OCI-LY3 (cell line): ENCODE data around the gene ARSD.

Experiments used
- H2AFZ ChIP-seq: fragments of 200-600, 300-600 bp; shearing (Covaris generic); 2 replicates; pipeline ENCODE4 v1.6.0; 2014; ENCODE audit warnings: antibody characterized with exemption, low read depth, low read length
- H3K27ac ChIP-seq: fragments of 200-600, 300-600 bp; sonication (generic); 2 replicates; pipeline ENCODE4 v1.5.1; 2014; ENCODE audit warnings: mild to moderate bottlenecking, low read length, moderate library complexity, mixed read lengths
- H3K27me3 ChIP-seq: fragments of 200-600, 300-600 bp; sonication (generic); 2 replicates; pipeline ENCODE4 v1.6.1; 2014; ENCODE audit warnings: low read depth, low read length, mixed read lengths
- H3K36me3 ChIP-seq: fragments of 200-600, 300-600 bp; sonication (generic); replicated peaks from 2 replicates; pipeline ENCODE3; 2014; ENCODE audit warnings: low read depth, low read length, mixed read lengths
- H3K4me1 ChIP-seq: fragments of 300-600, 200-600 bp; sonication (generic); 2 replicates; pipeline ENCODE4 v1.6.1; 2014; ENCODE audit warnings: low read length, mixed read lengths
- H3K4me2 ChIP-seq: fragments of 200-600, 300-600 bp; sonication (generic); 2 replicates; pipeline ENCODE4 v1.6.1; 2014; ENCODE audit warnings: low read length, mixed read lengths
- H3K4me3 ChIP-seq: fragments of 300-600, 200-600 bp; sonication (generic); 2 replicates; pipeline ENCODE4 v1.5.1; 2014; ENCODE audit warnings: antibody characterized with exemption, mild to moderate bottlenecking, low read length, moderate library complexity
- H3K79me2 ChIP-seq: fragments of 300-600, 200-600 bp; shearing (Covaris generic); 2 replicates; pipeline ENCODE4 v1.6.1; 2014; ENCODE audit warnings: mild to moderate bottlenecking, low read length, mixed read lengths
- H3K9ac ChIP-seq: fragments of 300-600, 200-600 bp; shearing (Covaris generic); 2 replicates; pipeline ENCODE4 v1.6.0; 2014; ENCODE audit warnings: mild to moderate bottlenecking, low read length, moderate library complexity
- H3K9me3 ChIP-seq: fragments of 200-600, 300-600 bp; shearing (Covaris generic); 2 replicates; pipeline ENCODE4 v1.6.1; 2014; ENCODE audit warnings: low read length, mixed read lengths; ENCODE audit not compliant: insufficient read depth
- H4K20me1 ChIP-seq: fragments of 200-600, 300-600 bp; sonication (generic); 2 replicates; pipeline ENCODE4 v1.6.1; 2016; ENCODE audit warnings: low read length, mixed read lengths; ENCODE audit not compliant: insufficient read depth
- CTCF ChIP-seq: fragments of 200-600, 300-600 bp; sonication (generic); IDR thresholded peaks from 2 replicates; pipeline ENCODE4 v1.5.1; 2014; ENCODE audit warnings: antibody characterized with exemption, low read length, low read depth
- EZH2phosphoT487 ChIP-seq: fragments of 200-600 bp; shearing (Covaris generic); IDR thresholded peaks from 2 replicates; pipeline ENCODE4 v1.6.1; 2018; ENCODE audit warnings: antibody characterized with exemption, mixed run types, low read depth

ARSD gene

GRCh38 chrX:2910109-2910508 lies 19.0 kb downstream of the ARSD start:
- Histone ChIP-seq H3K4me3 (no peak overlapping the region), H3K4me2 (no peak overlapping the region), H3K79me2 (no peaks in the 10 kb centered on the region), H3K4me1 (no peaks in the 10 kb centered on the region), H3K9ac (no peak overlapping the region), H4K20me1 (no peaks in the 10 kb centered on the region), H2AFZ (no peak overlapping the region), H3K27me3 (no peaks in the 10 kb centered on the region), H3K27ac (no peak overlapping the region), H3K36me3 (no peaks in the 10 kb centered on the region), H3K9me3 (no peaks in the 10 kb centered on the region)
- TF ChIP-seq EZH2phosphoT487 (no peak), CTCF (no peak)

- Histone ChIP-seq H3K9me3 (no peaks in the 10 kb centered on the region), H4K20me1 (no peaks in the 10 kb centered on the region), H3K4me2 (no peak overlapping the region), H3K4me1 (no peaks in the 10 kb centered on the region), H3K36me3 (no peaks in the 10 kb centered on the region), H2AFZ (no peak overlapping the region), H3K4me3 (no peak overlapping the region), H3K79me2 (no peaks in the 10 kb centered on the region), H3K9ac (no peak overlapping the region), H3K27ac (no peak overlapping the region), H3K27me3 (no peaks in the 10 kb centered on the region)
- no peak for TF ChIP-seq CTCF
- TF ChIP-seq EZH2phosphoT487, result no peak
Measured at GRCh38 chrX:2908125-2908685, 20.9 kb downstream of the ARSD start.

GRCh38 chrX:2907295-2907694 lies 21.8 kb downstream of the ARSD start:
- Histone ChIP-seq H4K20me1 (no peaks in the 10 kb centered on the region), H3K36me3 (no peaks in the 10 kb centered on the region), H3K4me3 (no peak overlapping the region), H3K27me3 (no peaks in the 10 kb centered on the region), H3K27ac (no peak overlapping the region), H3K4me1 (no peaks in the 10 kb centered on the region), H3K9ac (no peak overlapping the region), H3K9me3 (no peaks in the 10 kb centered on the region), H3K4me2 (no peak overlapping the region), H2AFZ (no peak overlapping the region), H3K79me2 (no peaks in the 10 kb centered on the region)
- TF ChIP-seq EZH2phosphoT487 (no peak), CTCF (no peak)

- H4K20me1 ChIP-seq, result no peaks in the 10 kb centered on the region
- H3K4me3 ChIP-seq, result no peak overlapping the region
- TF ChIP-seq CTCF (no peak), EZH2phosphoT487 (no peak)
- no peaks in the 10 kb centered on the region for H3K27me3 ChIP-seq
- no peak overlapping the region for H3K4me2 ChIP-seq
- no peak overlapping the region for H3K9ac ChIP-seq
- no peaks in the 10 kb centered on the region for H3K36me3 ChIP-seq
- no peaks in the 10 kb centered on the region for H3K4me1 ChIP-seq
- H3K9me3 ChIP-seq, result no peaks in the 10 kb centered on the region
- no peak overlapping the region for H2AFZ ChIP-seq
- no peaks in the 10 kb centered on the region for H3K79me2 ChIP-seq
- no peak overlapping the region for H3K27ac ChIP-seq
Measured at GRCh38 chrX:2903366-2903765, 25.8 kb downstream of the ARSD start.
